HCT116 (cell line): ENCODE measurements around the gene APOM. TPM values are rescaled to one million over a fixed set of nuclear protein-coding genes. Genes with fewer than 3 reads are reported as not detected.

Experiments used
- ATAC-seq: fragments of 200-7000 bp; cut with Tn5 transposase; 2 replicates; pipeline ENCODE4 v1.9.1; 2020; ENCODE audit warnings: mild to moderate bottlenecking, moderate library complexity
- BruUV-seq: library from RNA; stranded (reverse); fragments of 400-500 nt; replicated peaks from 2 replicates; lab custom pipeline; 2021; lab: Mats Ljungman, UMichigan
- CTCF ChIA-PET: fragments of 300-600 bp; sonication (Branson Sonifier 250); formaldehyde crosslinking; loops from one replicate; lab custom pipeline; 2021; ENCODE audit warnings: antibody characterized with exemption; lab: Charles Lee
- POLR2A ChIA-PET: fragments of 300-600, 350-600 bp; sonication (Branson Sonifier 250); formaldehyde crosslinking; loops from one replicate; lab custom pipeline; 2021; ENCODE audit warnings: antibody characterized with exemption; lab: Charles Lee
- RAD21 ChIA-PET, 2 experiments: fragments of 300-600 bp; sonication (Branson Sonifier 250); formaldehyde crosslinking; loops; one replicate each; lab custom pipeline; 2023; ENCODE audit warnings: low total read pairs in 2 of 2; ENCODE audit not compliant: uncharacterized antibody in 2 of 2, unreplicated experiment in 2 of 2, low non-redundant PET in 1 of 2; lab: Charles Lee
- DNase-seq: peaks from one replicate; pipeline ENCODE4 v3.0.0-alpha.2; 2010; ENCODE audit warnings: low read depth, low spot score
- H2AFZ ChIP-seq: fragments of 200-600 bp; shearing (Covaris generic), sonication (generic); 2 replicates; pipeline ENCODE4 v1.6.1; 2017; ENCODE audit warnings: low read depth, mixed run types, mixed read lengths, antibody characterized with exemption, low read length; ENCODE audit not compliant: poor library complexity, severe bottlenecking
- H3K27ac ChIP-seq: 2 replicates; pipeline ENCODE4 v1.5.1; 2012; ENCODE audit warnings: low read depth, low read length
- H3K27me3 ChIP-seq: fragments of 200-600 bp; sonication (generic); 2 replicates; pipeline ENCODE4 v1.6.1; 2016; ENCODE audit warnings: mixed run types, low read length, mixed read lengths; ENCODE audit not compliant: insufficient read depth
- H3K36me3 ChIP-seq, 2 experiments: fragments of 200-500 bp in 1 of 2; fragments of 200-600 bp in 1 of 2; sonication (Bioruptor generic) in 1 of 2; sonication (generic) in 1 of 2; 2 replicates each; pipeline versions ENCODE4 v1.5.1 to v1.6.1; 2014 to 2016; ENCODE audit warnings: low read length in 2 of 2, inconsistent platforms in 1 of 2, mixed read lengths in 1 of 2, mixed run types in 1 of 2; ENCODE audit not compliant: insufficient read depth in 2 of 2, control insufficient read depth in 1 of 2
- H3K4me1 ChIP-seq, 2 experiments: fragments of 200-600 bp in 1 of 2; sonication (generic) in 1 of 2; 2 replicates each; pipeline versions ENCODE4 v1.5.1 to v1.6.1; 2012 to 2017; ENCODE audit warnings: low read length in 2 of 2, inconsistent platforms in 1 of 2, mild to moderate bottlenecking in 1 of 2, mixed read lengths in 1 of 2, mixed run types in 1 of 2, moderate library complexity in 1 of 2; ENCODE audit not compliant: insufficient read depth in 2 of 2, control insufficient read depth in 1 of 2
- H3K4me2 ChIP-seq: fragments of 200-600 bp; sonication (generic); 2 replicates; pipeline ENCODE4 v1.6.1; 2017; ENCODE audit warnings: mixed run types, low read length, mixed read lengths
- H3K4me3 ChIP-seq, 2 experiments: fragments of 200-600 bp in 1 of 2; sonication (generic) in 1 of 2; replicated peaks in 1 of 2; 2 replicates each; pipeline ENCODE4 v1.5.1; 2011 to 2016; ENCODE audit warnings: low read length in 2 of 2, control low read depth in 1 of 2, low read depth in 1 of 2, mild to moderate bottlenecking in 1 of 2, mixed read lengths in 1 of 2, mixed run types in 1 of 2
- H3K79me2 ChIP-seq: fragments of 200-600 bp; sonication (generic); 2 replicates; pipeline ENCODE4 v1.6.1; 2017; ENCODE audit warnings: mild to moderate bottlenecking, mixed run types, low read length, moderate library complexity, mixed read lengths; ENCODE audit not compliant: insufficient read depth
- H3K9ac ChIP-seq: fragments of 200-600 bp; sonication (generic); 2 replicates; pipeline ENCODE4 v1.6.1; 2016; ENCODE audit warnings: low read length, mixed read lengths
- H3K9me2 ChIP-seq: fragments of 200-600 bp; sonication (generic), shearing (Covaris generic); 2 replicates; pipeline ENCODE4 v1.6.1; 2017; ENCODE audit warnings: mixed run types, mild to moderate bottlenecking, moderate library complexity; ENCODE audit not compliant: insufficient read depth
- H3K9me3 ChIP-seq, 2 experiments: fragments of 200-500 bp in 1 of 2; fragments of 200-600 bp in 1 of 2; sonication (Bioruptor generic) in 1 of 2; sonication (generic) in 1 of 2; 2 replicates each; pipeline ENCODE4 v1.6.1; 2014 to 2017; ENCODE audit warnings: low read length in 2 of 2, mixed read lengths in 2 of 2, inconsistent platforms in 1 of 2, low read depth in 1 of 2, mild to moderate bottlenecking in 1 of 2, mixed run types in 1 of 2, moderate library complexity in 1 of 2; ENCODE audit not compliant: control insufficient read depth in 1 of 2, insufficient read depth in 1 of 2
- H4K20me1 ChIP-seq: fragments of 200-600 bp; sonication (generic), shearing (Covaris generic); 2 replicates; pipeline ENCODE4 v1.6.1; 2017; ENCODE audit warnings: mixed run types, mild to moderate bottlenecking, moderate library complexity; ENCODE audit not compliant: insufficient read depth
- CBX3 ChIP-seq: IDR thresholded peaks from 2 replicates; pipeline ENCODE4 v1.6.1; 2012; ENCODE audit warnings: low read depth
- ELF1 ChIP-seq: IDR thresholded peaks from 2 replicates; pipeline ENCODE4 v1.6.1; 2012; ENCODE audit warnings: low read depth, borderline replicate concordance
- EZH2phosphoT487 ChIP-seq: fragments of 200-600 bp; IDR thresholded peaks from 2 replicates; pipeline ENCODE4 v1.6.1; 2018; ENCODE audit warnings: antibody characterized with exemption, borderline replicate concordance
- JUND ChIP-seq: IDR thresholded peaks from 2 replicates; pipeline ENCODE4 v1.6.1; 2012
- MAX ChIP-seq: IDR thresholded peaks from 2 replicates; pipeline ENCODE4 v1.6.1; 2012
- POLR2A ChIP-seq: IDR thresholded peaks from 2 replicates; pipeline ENCODE4 v1.7.0; 2011; ENCODE audit warnings: borderline replicate concordance; ENCODE audit not compliant: insufficient read depth, insufficient read length; ENCODE audit errors: extremely low read depth
- POLR2AphosphoS5 ChIP-seq: IDR thresholded peaks from 2 replicates; pipeline ENCODE4 v1.6.1; 2011; ENCODE audit warnings: mild to moderate bottlenecking, low read depth, low read length, moderate library complexity
- REST ChIP-seq: IDR thresholded peaks from 2 replicates; pipeline ENCODE4 v1.6.1; 2012; ENCODE audit warnings: low read depth
- SP1 ChIP-seq: IDR thresholded peaks from 2 replicates; pipeline ENCODE4 v1.6.1; 2012; ENCODE audit warnings: low read depth
- SRF ChIP-seq: IDR thresholded peaks from 2 replicates; pipeline ENCODE4 v1.6.1; 2012; ENCODE audit warnings: low read depth
- ZNF274 ChIP-seq: fragments of 200-500 bp; sonication (Bioruptor generic); IDR thresholded peaks from 2 replicates; pipeline ENCODE4 v1.6.1; 2014; ENCODE audit warnings: mild to moderate bottlenecking, low read depth, low read length, inconsistent platforms
- intact Hi-C: fragments of 100-400 bp; cut with micrococcal nuclease; formaldehyde crosslinking; loops from 2 replicates; pipeline ENCODE4 v1.10.0; 2022
- total RNA-seq: library from RNA; stranded (reverse); gene quantifications from one replicate; pipeline ENCODE4 v1.2.1, GENCODE V29; 2021; ENCODE audit not compliant: unreplicated experiment

APOM gene
- total RNA-seq, 1 experiment from 2014 or later = 2.2 TPM

- H4K20me1 ChIP-seq = no peaks in the 10 kb centered on the region
- CTCF ChIA-PET = no interaction called here
- peaks cover 5 to 17% of the 10 kb centered on the region in 2 experiments; a peak in 3 of 4 replicates for H3K36me3 ChIP-seq
- POLR2A ChIA-PET = interaction anchor here (1.9 to 3.9 kb wide), 3 partner anchors 10 to 78 kb away, joined by 8 to 32 read pairs (median 15); partner anchors contain the start of genes BAG6 and MSH5
- H3K27ac ChIP-seq = peak overlapping the region; percentile 4; the same call in 1 of the 2 replicates
- intact Hi-C loops = loop anchor here (5.0 kb wide), 1 partner anchor 260 kb away; the partner anchor contains the start of gene MICA
- RAD21 ChIA-PET = no interaction called here
- H3K9me3 ChIP-seq = no peaks in the 10 kb centered on the region
- no peaks in the 10 kb centered on the region for H3K27me3 ChIP-seq
- H3K9ac ChIP-seq = peak overlapping the region; percentile 24; the same call in 1 of the 2 replicates
- H3K4me1 ChIP-seq = peaks cover 18 to 50% of the 10 kb centered on the region in 2 experiments; a peak in 3 of 4 replicates
- H3K4me2 ChIP-seq = no peak overlapping the region
- no peak overlapping the region for H3K4me3 ChIP-seq
- ATAC-seq (no peak), DNase-seq (no peak)
- H3K79me2 ChIP-seq = peaks cover 52% of the 10 kb centered on the region
- TF ChIP-seq ELF1 (no peak), EZH2phosphoT487 (no peak)
- no peaks in the 10 kb centered on the region for H3K9me2 ChIP-seq
- no peak overlapping the region for H2AFZ ChIP-seq
- no TSS peak for BruUV-seq
Measured at GRCh38 chr6:31662124-31662723, 6.5 kb downstream of the APOM start.

GRCh38 chr6:31663126-31663960 is 7.6 kb downstream of the APOM start:
- ATAC-seq = no peak
- Histone ChIP-seq H3K27ac (peak overlapping the region; percentile 90), H3K9me2 (no peaks in the 10 kb centered on the region), H3K4me2 (peak overlapping the region; percentile 83; the same call in 1 of the 2 replicates), H3K4me1 (peaks cover 18 to 50% of the 10 kb centered on the region in 2 experiments; a peak in 3 of 4 replicates), H3K9ac (peak overlapping the region; percentile 90), H3K79me2 (peaks cover 61% of the 10 kb centered on the region), H3K27me3 (no peaks in the 10 kb centered on the region), H3K9me3 (no peaks in the 10 kb centered on the region), H3K4me3 (0 out of 4 replicates have a peak overlapping the region, but pooled peaks of 1 of the 2 experiments have one; percentile 97), H3K36me3 (peaks cover 16 to 28% of the 10 kb centered on the region in 2 experiments), H4K20me1 (no peaks in the 10 kb centered on the region), H2AFZ (no peak overlapping the region)
- no TSS peak for BruUV-seq
- RAD21 ChIA-PET = interaction anchor here in 1 of 2 experiments (0.7 kb wide), 1 partner anchor 116 kb away, joined by 3 read pairs; the partner anchor contains the start of gene NFKBIL1
- intact Hi-C loops = loop anchor here (5.0 kb wide), 1 partner anchor 261 kb away; the partner anchor contains the start of gene MICA
- CTCF ChIA-PET = no interaction called here
- no peak for DNase-seq
- POLR2A ChIA-PET = interaction anchor here (2.5 to 3.9 kb wide), 2 partner anchors 11 to 121 kb away, joined by 8 to 32 read pairs; partner anchors contain the start of genes BAG6 and DDX39B
- no peak for TF ChIP-seq ELF1
- TF ChIP-seq SRF = no peak
- TF ChIP-seq SP1 = no peak
- no peak for TF ChIP-seq JUND
- no peak for TF ChIP-seq REST
- TF ChIP-seq MAX = no peak
- TF ChIP-seq POLR2AphosphoS5 = no peak
- TF ChIP-seq CBX3 = no peak
- TF ChIP-seq ZNF274 = no peak
- no peak for TF ChIP-seq EZH2phosphoT487
- TF ChIP-seq POLR2A = no peak
